Activated gamma-delta T cell treated with anti-CD3 and anti-CD28 coated beads, Interleukin-2, amount 50 U/mL, for 16 hours (primary cell): ENCODE data around the gene RFNG.
"Not testable (repeated sequence)": the region's sequence is repeated elsewhere in the genome, so short reads cannot be mapped to it uniquely, and the experiment has no call there.

Experiments
- DNase-seq: peaks from one replicate; pipeline ENCODE4 v3.0.0-alpha.2; 2020; ENCODE audit warnings: low read depth

The RFNG gene

DNA sequence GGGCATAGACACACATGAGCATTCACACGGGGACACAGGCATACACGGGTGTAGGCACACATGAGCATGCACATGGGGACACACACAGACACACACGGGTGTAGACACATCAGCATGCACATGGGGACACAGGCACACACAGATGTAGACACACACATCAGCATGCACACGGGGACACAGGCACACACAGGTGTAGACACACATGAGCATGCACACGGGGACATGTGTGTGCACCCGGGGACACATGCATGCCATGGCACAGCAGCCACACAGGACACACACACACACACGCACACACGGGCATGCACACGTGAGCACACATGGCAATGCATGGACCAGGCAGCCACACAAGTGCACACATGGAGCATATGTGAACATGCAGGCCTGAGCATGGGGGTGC is 9.0 kb downstream of the RFNG start:
- no peak for DNase-seq

DNA sequence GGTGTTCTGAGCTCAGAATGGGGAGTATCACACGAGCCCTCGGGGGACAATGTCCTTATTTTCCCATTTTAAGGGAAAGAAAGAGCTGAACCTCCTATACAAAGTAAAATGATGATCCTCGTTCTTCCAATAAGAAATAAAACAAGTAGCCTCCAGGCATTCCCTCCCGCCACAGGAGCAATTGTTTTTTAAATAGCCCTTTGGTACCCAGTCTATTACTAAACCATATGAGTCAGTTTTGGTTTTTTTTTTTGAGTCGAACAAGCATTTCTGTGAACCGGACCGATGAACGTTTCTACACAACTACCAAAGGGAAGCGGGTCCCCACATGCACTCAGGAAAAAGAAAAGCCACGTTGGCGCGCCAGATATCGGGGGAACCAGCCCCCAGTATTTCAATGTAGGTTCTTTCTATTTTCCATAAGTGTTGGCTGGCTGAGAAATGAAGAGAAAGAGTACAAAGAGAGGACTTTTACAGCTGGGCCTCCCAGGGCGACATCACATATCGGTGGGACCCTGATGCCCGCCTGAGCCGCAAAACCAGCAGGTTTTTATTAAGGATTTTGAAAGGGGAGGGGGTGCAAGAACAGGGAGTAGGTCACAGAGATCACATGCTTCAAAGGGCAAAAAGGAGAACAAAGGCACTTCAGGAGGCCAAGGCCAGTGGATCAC is 10.3 kb downstream of the RFNG start:
- DNase-seq: no peak

DNA sequence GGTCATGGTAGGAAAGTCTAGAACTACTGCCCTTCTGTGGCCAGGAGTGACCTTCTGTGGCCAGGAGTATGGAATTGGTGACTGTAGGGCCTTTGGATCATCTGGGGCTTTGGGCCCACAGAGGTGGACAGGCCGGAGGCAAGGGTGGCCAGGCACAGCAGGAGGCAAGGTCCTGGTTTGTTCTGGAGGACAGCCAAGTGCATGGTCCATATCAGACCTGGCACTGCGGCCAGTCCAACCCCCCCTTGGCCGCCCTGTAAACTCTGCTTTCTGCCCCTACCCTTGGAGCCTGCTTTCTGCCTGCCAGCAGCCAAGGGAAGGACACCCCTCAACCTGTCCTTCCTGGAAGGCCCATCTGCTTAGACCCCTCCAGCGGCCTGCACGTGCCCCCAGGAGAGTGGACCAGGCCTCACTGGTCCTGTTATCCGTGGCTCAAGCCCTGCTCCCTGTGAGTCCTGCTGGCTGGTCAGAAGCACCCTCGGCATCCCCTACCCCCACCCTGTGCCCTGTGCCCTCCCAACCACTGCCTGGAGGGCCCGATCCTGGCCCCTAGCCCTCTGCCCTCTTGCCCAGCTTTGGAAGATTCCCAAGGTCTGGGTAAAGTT is 11.8 kb downstream of the RFNG start:
- DNase-seq: no peak

DNA sequence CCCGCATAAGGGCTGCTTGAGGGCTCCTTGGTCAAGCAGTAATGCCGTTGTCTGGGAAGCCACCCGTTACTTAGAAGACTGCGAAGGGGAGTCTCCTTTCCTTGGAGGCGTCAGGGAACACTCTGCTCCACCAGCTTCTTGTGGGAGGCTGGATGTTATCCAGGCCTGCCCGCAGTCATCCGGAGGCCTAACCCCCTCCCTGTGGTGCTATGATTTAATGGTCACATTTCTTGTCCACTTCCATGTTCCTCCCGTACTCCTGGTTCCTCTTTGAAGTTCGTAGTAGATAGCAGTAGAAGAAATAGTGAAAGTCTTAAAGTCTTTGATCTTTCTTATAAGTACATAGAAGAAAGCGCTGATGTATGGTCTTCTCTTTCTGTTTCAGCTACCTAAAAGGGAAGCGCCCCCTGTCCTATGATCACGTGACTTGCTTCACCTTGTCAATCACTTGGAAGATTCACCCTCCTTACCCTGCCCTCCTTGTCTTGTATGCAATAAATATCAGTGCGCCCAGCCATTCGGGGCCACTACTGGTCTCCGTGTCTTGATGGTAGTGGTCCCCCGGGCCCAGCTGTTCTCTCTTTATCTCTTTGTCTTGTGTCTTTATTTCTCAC is 12.7 kb downstream of the RFNG start:
- not testable (repeated sequence) for DNase-seq

DNA sequence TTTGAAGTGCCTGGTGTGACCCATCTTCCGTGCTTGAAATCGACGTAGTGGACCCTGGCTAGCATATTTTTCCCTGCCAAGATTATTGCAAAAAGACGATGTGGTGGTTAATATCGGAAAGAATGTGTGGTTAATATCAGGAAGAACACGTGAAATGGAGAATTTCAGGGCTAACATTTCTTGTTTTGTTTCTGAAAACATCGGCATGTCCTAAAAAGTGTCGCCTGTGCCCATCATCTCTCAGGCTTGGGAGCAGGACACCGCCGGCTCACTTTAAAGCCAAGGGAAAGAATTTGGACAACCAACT is 13.8 kb downstream of the RFNG start:
- DNase-seq: no peak

DNA sequence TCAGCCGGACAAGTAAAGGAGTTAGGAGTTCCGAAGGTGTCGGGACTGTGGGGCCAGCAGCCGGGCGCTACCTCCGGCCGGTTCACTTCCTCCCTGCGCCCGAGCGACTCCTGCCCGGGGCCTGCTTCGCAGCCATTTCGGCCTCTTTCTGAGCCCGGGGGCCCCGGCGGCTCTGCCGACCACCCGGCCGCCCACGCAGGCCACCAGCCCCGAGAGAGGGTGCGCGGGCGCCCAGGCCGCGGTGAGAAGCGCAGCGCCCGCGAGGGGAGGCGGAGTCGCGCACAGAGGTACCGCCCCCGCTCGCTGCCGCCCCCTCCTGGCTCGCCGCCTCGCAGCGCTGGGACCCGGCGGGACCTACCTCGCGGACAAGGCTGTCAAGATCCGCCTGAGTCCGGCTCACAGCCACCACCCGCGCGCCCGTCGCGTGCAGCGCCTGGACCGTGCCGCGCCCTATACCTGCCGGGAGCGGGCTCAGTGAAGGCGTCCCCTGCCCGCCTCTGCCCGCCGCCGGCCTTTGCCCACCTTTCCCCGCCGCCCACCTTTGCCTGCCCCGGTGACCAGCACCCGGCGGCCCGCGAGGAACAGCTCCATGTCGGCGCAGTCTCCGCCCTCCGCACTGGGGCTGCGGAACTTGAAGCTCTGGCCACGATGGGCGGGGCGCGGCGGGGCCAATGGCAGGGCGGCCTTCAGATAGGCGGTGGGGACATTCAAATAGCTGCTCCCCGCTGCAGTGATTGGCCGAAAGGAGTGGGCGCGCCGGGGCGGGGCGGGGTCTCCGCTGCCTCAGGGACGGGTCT is 14.3 kb downstream of the RFNG start, which contains the start of gene DCXR:
Gene DCXR, minus strand, starts transcription at position 606 of the 797 bp plus-strand sequence. Its CDS starts 15 bp downstream, at position 591.
- peak; percentile 92 for DNase-seq

DNA sequence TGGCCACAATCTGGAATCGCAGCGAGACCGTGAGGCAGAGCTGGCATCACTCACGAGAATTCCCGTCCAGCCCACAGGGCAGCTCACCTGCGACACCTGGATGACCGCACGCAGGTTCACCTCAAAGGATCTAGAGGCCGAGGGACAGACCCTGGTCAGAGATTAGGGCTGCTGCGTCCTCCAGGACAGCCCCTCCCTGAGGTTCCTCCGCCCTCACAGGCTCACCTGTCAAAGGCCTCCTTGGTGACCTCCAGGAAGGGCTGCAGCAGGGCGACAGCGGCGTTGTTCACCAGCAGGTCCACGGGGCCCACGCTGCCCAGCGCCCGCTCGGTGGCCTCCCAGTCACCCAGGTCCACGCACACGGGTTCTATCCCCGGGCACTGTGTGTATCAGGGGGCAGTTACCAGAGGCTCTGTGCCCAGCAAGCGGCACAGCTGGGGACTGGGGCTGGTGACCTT is 14.9 kb downstream of the RFNG start:
- DNase-seq: no peak

DNA sequence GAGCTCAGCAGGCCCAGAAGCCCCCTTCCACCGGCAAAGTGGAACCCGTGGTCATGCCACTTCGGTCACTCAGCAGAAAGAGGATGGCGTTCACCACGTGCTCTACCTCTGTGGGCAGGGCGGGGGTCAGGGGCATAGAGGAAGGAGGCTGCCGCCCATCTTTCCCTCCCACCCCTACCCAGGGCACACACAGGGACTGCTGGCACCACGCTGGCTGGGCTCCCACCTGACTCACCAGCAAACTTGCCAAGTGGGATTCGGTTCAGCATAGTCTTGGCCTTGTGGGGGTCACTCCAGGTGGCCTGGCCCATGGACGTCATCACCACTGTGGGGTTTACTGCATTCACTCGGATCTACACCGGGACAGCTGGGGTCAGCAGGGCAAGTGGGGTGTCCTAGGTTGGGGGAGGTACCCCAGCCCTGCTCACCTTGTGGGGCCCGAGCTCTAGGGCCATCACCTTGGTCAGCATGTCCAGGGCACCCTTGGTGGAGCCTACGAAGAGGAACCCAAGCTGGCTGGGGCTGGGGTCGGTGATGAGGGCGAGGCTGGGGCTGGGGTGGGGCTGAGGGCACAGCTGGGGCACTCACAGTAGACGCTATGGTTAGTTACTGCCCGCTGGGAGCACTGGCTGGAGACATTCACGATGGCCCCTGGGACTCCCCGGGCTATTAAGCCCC is 15.5 kb downstream of the RFNG start:
- no peak for DNase-seq

DNA sequence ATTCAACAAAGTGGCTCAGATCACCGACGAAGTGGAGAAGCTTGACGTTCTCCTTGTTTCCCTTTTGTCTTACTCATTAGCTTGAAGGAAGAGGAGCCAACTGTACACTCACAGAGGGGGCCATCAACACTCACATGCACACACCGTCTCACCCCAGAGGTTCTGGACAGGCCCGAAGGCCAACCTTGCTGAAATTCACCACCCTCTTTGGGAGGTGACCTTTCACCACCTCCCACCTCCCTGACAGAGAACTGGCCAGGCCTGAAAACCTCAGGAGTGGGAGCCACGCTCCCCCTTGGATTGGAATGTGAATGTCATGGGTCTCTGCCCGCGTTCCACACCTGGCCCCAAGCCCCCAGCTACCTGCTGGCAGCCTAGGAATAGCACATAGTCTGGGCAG is 16.1 kb downstream of the RFNG start:
- no peak for DNase-seq

DNA sequence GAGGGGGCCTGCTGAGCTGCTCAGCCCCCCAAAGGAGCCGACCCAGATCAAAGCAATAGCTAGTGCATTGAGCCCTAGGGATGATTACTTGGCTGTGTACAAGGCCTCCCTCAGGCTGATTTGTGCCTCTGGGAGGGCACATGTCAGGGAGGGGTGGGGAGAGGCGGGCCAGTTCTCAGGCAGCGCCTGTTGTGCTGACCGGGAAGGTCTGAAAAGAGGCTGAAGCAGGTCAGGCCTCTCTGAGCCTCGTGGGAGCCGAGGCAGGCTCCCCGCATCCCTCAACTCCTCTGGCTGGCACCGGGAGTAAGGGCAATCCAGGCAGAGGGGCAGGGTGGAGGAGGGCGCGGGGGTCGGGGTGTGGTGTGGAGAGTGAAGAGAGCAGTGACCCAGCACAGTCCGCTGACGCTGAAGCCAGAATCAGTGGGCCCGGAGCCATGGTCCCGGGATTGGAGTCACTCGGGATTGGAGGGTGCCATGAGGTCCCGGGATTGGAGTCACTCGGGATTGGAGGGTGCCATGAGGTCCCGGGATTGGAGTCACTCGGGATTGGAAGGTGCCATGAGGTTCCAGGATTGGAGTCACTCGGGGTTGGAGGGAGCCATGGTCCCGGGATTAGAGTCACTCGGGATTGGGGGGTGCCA is 17.1 kb downstream of the RFNG start:
- DNase-seq: no peak

DNA sequence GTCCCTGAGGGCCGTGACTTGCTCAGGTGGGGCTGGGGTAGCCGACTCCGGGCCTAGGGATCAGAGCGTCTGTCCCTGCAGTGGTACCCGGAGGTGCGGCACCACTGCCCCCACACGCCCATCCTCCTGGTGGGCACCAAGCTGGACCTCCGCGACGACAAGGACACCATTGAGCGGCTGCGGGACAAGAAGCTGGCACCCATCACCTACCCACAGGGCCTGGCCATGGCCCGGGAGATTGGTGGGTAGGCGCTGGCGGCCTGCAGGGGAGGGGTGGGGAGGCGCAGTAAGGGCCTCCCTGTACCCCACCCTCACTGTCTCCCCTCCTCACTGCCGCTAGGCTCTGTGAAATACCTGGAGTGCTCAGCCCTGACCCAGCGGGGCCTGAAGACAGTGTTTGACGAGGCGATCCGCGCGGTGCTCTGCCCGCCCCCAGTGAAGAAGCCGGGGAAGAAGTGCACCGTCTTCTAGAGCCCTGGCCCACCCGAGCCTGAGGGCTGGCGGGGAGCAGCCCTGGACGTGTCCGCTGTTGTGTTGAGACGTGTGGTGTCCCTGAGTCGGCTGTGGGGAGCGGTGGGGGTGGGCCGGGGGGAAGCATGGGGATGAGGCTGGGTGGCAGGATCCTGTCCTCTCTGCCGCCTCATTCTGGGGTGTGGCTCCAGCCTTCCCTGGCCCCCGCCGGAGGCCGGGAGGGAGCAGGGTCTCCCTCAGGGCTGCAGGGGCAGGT is 18.1 kb downstream of the RFNG start:
- no peak for DNase-seq

DNA sequence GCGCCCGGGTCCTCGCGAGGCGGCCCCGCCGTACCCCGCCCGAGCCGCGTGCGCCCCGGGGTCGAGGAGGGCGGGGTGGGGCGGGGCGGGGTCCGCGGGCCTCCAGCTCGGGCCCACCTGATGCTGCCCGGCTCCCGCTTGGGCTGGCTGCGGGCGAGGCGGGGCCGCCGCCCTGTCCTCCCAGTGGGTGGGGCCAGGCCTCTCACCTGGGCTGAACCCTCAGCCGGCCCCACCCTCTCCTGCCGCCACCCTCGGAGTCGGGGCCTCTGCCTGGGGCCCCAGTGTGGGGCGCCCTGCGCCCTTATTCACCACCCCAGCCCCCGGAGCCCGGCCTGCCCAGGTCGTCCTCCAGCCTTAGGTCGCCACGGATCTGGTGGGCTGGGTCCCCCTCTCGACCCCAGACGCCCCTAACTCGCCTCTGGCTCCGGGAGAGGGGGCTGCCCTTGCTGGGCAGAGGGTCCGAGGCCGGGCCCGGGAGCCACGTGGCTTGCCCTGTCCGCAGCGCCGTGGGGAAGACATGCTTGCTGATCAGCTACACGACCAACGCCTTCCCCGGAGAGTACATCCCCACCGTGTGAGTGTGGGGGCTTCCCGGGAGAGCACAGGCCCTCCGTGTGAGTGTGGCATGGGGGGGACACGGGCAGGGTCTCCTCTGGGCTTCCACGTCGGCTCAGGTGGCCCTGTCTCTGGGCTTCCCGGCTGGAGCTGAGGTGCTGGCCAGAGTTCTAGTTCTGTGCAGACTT is 19.6 kb downstream of the RFNG start:
- DNase-seq: no peak

DNA sequence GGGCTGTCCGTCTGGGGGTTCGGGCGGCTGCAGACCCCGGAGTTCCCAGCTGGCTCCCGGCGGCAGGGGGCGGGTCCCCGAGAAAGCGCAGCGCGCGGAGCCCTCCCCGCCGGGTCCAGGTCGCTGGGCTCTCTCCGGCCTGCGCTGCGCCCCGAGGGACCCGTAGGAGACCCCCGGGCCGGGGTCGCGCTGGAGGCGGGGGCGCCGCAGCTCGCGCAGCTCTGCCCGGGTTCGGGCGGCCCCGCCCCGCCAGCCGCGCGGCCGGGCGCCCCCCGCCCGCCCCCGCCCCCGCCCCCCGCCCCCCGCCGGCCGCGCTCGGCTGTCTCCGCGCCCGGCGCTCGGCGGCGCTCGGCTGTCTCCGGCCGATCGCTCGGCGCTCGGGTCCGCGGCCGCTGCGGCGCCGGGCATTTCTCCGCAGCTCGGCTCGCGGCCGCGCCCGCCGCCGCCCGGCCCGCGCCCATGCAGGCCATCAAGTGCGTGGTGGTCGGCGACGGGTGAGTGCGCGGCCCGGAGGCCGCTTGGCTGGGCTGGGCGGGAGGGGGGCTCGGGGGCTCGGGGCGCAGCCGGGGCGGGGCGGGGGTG is 20.2 kb downstream of the RFNG start, which contains the start of gene RAC3:
Gene RAC3, plus strand, starts transcription at position 376 of the 582 bp plus-strand sequence. Its CDS starts 84 bp downstream, at position 460.
- no peak for DNase-seq

DNA sequence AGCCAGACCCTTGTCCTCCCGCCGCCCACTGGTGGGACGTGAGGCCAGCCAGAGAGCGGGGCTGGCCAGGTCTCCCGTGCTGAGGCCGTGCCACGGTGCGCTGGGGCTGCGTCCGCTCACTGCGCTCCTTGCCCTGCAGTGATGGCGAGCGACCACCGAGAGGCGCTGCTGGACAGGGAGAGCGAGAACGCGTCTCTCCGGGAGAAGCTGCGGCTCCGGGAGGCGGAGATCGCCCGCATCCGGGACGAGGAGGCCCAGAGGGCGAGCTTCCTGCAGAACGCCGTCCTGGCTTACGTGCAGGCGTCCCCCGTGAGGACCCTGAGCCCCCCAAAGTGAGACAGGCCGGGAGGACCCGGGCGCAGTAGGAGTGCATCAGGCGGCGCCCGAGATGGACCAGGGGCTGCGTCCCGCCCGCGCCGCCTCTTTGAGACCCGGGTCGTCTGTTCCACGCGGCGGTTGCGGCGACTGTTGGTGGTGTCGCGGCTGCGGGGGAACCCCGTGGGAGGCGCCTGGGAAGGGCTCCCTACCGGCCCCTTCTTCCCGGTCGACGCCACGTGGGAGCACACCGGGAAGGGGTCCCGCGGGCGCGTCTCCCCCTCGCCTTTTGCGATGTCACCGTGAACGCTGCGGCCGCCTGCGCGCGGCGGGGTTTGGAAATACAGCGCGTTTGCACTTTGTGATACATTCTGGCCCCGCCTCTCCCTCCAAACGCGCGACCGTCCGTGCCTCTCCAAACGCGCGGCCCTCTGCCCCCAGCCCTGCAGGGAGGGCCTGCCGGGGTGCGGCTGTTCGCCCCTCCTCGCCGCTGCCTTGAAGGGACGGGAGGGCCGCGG is 20.9 kb downstream of the RFNG start:
- DNase-seq: peak; percentile 71

DNA sequence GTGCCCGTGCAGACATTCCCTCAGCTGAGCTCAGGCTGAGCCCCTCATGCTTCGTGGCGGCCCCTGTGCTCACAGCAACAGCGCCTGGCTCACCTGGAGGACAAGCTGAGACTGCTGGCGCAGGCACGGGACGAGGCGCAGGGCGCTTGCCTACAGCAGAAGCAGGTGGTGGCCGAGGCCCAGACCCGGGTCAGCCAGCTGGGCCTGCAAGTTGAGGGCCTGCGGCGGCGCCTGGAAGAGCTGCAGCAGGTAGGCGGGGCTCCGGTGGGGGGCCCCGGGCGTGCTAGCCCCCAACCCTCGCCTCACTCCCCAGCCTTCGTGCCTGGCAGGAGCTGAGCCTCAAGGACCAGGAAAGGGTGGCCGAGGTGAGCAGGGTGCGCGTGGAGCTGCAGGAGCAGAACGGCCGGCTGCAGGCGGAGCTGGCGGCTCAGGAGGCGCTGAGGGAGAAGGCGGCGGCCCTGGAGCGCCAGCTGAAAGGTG is 21.6 kb downstream of the RFNG start:
- no peak for DNase-seq

DNA sequence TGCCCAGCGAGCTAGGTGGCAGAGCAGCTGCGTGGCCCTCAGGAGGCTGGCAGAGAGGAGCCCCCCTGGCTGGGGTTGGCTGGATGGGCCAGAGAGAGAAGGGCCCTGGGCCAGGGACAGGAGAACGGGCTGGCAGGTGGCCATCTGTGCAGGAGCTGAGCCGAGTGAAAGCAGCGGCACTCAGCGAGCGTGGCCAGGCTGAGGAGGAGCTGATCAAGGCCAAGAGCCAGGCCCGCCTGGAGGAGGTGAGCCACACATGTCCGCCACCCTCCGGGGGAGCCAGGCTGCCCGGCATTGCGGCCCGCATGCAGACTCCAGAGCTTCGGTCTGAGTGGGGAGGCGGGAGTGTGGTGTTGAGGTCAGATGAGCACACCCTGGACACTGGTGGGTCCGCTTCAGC is 22.2 kb downstream of the RFNG start:
- DNase-seq: no peak

DNA sequence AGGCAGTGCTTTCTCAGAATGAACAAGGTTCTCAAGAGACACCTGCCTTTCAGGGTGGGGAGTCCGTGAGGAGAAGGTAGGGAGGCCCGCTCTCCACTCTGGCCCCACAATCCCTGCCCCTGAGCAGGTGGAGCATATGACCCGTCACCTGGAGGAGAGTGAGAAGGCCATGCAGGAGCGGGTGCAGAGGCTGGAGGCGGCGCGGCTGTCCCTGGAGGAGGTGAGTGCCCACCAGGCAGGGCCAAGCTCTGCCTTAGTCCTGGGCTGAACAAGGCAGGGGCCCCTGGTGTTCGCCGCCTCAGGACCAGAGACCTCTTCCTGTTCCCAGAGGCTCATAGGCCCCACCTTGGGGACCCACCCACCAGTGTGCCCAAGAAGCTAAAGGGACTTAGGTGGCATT is 22.6 kb downstream of the RFNG start:
- DNase-seq: no peak

DNA sequence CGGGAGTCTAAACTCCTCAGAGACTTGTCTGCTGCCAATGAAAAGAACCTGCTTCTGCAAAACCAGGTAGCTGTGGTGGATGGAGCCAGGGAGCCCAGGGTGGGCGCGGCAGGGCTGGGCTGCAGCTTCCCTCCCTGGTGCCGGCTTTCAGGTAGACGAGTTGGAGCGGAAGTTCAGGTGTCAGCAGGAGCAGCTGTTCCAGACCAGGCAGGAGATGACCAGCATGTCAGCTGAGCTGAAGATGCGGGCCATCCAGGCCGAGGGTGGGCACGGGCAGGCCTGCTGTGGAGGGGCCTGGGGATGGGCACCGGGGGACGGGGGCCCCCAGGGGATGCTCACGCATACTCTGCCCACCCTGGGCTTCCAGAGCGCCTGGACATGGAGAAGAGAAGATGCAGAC is 23.4 kb downstream of the RFNG start:
- DNase-seq: no peak
